SU-DHL-6 (cell line): Measurements from ENCODE around the gene PIGR.

ENCODE experiments used
- CTCF ChIP-seq: fragments of 200-600 bp; sonication (generic); IDR thresholded peaks from one replicate; pipeline ENCODE4 v1.5.1; 2017; ENCODE audit warnings: antibody characterized with exemption, mild to moderate bottlenecking, low read length, moderate library complexity; ENCODE audit not compliant: insufficient read depth, poor library complexity, severe bottlenecking
- EZH2phosphoT487 ChIP-seq: fragments of 200-600 bp; sonication (generic), shearing (Covaris generic); conservative IDR thresholded peaks from 2 replicates; pipeline ENCODE4 v1.6.1; 2018; ENCODE audit warnings: mild to moderate bottlenecking, antibody characterized with exemption, low read length, moderate library complexity, mixed read lengths

GRCh38 chr1:206969090-206969489, 22.8 kb upstream of the PIGR start:
- TF ChIP-seq CTCF = no peak
- no peak for TF ChIP-seq EZH2phosphoT487
